H9 (cell line): Measurements from ENCODE around the gene RMI2. TPM values are rescaled to one million over a fixed set of nuclear protein-coding genes. Genes with fewer than 3 reads are reported as not detected.

Experiments used
- DNase-seq: peaks from one replicate; pipeline ENCODE4 v3.0.0-alpha.2; 2017
- H2AFZ ChIP-seq: one replicate; pipeline ENCODE4 v1.6.1; 2013; ENCODE audit warnings: mild to moderate bottlenecking, low read length, control low read depth, moderate library complexity
- H2AK5ac ChIP-seq: 2 replicates; pipeline ENCODE4 v1.6.1; 2013; ENCODE audit warnings: low read length, control low read depth, mixed read lengths; ENCODE audit not compliant: insufficient read length
- H2BK120ac ChIP-seq: one replicate; pipeline ENCODE4 v1.6.1; 2013; ENCODE audit warnings: low read depth, mild to moderate bottlenecking, low read length, control low read depth, inconsistent platforms; ENCODE audit not compliant: poor library complexity, severe bottlenecking
- H2BK12ac ChIP-seq: 2 replicates; pipeline ENCODE4 v1.6.1; 2013; ENCODE audit warnings: low read length, control low read depth, mixed read lengths, low read depth; ENCODE audit not compliant: insufficient read length
- H2BK15ac ChIP-seq: 2 replicates; pipeline ENCODE4 v1.6.1; 2013; ENCODE audit warnings: low read depth, low read length, control low read depth
- H2BK20ac ChIP-seq: one replicate; pipeline ENCODE4 v1.6.1; 2013; ENCODE audit warnings: low read depth, mild to moderate bottlenecking, low read length, control low read depth, inconsistent platforms; ENCODE audit not compliant: poor library complexity, severe bottlenecking
- H2BK5ac ChIP-seq: 2 replicates; pipeline ENCODE4 v1.6.1; 2013; ENCODE audit warnings: low read length, control low read depth, mixed read lengths; ENCODE audit not compliant: insufficient read length
- H3K14ac ChIP-seq: 2 replicates; pipeline ENCODE4 v1.6.1; 2013; ENCODE audit warnings: low read length, control low read depth; ENCODE audit not compliant: insufficient read depth
- H3K18ac ChIP-seq: 2 replicates; pipeline ENCODE4 v1.6.1; 2013; ENCODE audit warnings: low read depth, mild to moderate bottlenecking, mixed read lengths, low read length, control low read depth; ENCODE audit not compliant: insufficient read length
- H3K23ac ChIP-seq: 2 replicates; pipeline ENCODE4 v1.6.1; 2013; ENCODE audit warnings: low read length, control low read depth, mixed read lengths, low read depth; ENCODE audit not compliant: insufficient read length
- H3K23me2 ChIP-seq: 2 replicates; pipeline ENCODE4 v1.6.1; 2013; ENCODE audit warnings: low read depth, mild to moderate bottlenecking, mixed read lengths, low read length, control low read depth; ENCODE audit not compliant: insufficient read length, poor library complexity, severe bottlenecking
- H3K27ac ChIP-seq: 2 replicates; pipeline ENCODE4 v1.5.1; 2013; ENCODE audit warnings: low read length, control low read depth, mixed read lengths, low read depth; ENCODE audit not compliant: insufficient read length
- H3K27me3 ChIP-seq: 2 replicates; pipeline ENCODE4 v1.6.1; 2013; ENCODE audit warnings: low read length, control low read depth, inconsistent platforms; ENCODE audit not compliant: insufficient read depth
- H3K4ac ChIP-seq: 2 replicates; pipeline ENCODE4 v1.6.1; 2013; ENCODE audit warnings: low read depth, mild to moderate bottlenecking, control low read depth, inconsistent platforms, low read length, moderate library complexity
- H3K4me1 ChIP-seq: 2 replicates; pipeline ENCODE4 v1.6.1; 2013; ENCODE audit warnings: low read length, control low read depth, inconsistent platforms; ENCODE audit not compliant: insufficient read depth
- H3K4me2 ChIP-seq: 2 replicates; pipeline ENCODE4 v1.6.1; 2013; ENCODE audit warnings: low read length, control low read depth, mixed read lengths; ENCODE audit not compliant: insufficient read length, insufficient read depth
- H3K56ac ChIP-seq: 2 replicates; pipeline ENCODE4 v1.6.1; 2013; ENCODE audit warnings: low read depth, mild to moderate bottlenecking, mixed read lengths, low read length, control low read depth; ENCODE audit not compliant: insufficient read length
- H3K79me1 ChIP-seq: 2 replicates; pipeline ENCODE4 v1.6.1; 2013; ENCODE audit warnings: low read depth, mild to moderate bottlenecking, moderate library complexity, low read length, control low read depth, inconsistent platforms; ENCODE audit not compliant: insufficient read depth, poor library complexity, severe bottlenecking
- H3K79me2 ChIP-seq: 2 replicates; pipeline ENCODE4 v1.6.1; 2013; ENCODE audit warnings: low read length, control low read depth, inconsistent platforms; ENCODE audit not compliant: insufficient read depth
- H3K9ac ChIP-seq: 2 replicates; pipeline ENCODE4 v1.6.1; 2013; ENCODE audit warnings: low read length, control low read depth, mixed read lengths; ENCODE audit not compliant: insufficient read length; ENCODE audit errors: extremely low read depth
- H3K9me3 ChIP-seq: one replicate; pipeline ENCODE4 v1.6.1; 2013; ENCODE audit warnings: low read depth, low read length, inconsistent platforms; ENCODE audit not compliant: control insufficient read depth
- H3T11ph ChIP-seq: one replicate; pipeline ENCODE4 v1.6.1; 2013; ENCODE audit warnings: mild to moderate bottlenecking, low read length, control low read depth, inconsistent platforms
- H4K20me1 ChIP-seq: one replicate; pipeline ENCODE4 v1.6.1; 2013; ENCODE audit not compliant: control insufficient read depth, insufficient read length, insufficient read depth
- H4K5ac ChIP-seq: 2 replicates; pipeline ENCODE4 v1.6.1; 2013; ENCODE audit warnings: low read depth, mild to moderate bottlenecking, mixed read lengths, low read length, control low read depth; ENCODE audit not compliant: insufficient read length
- H4K8ac ChIP-seq: replicated peaks from 2 replicates; pipeline ENCODE4 v1.6.1; 2013; ENCODE audit warnings: low read length, control low read depth, mixed read lengths, low read depth; ENCODE audit not compliant: insufficient read length
- H4K91ac ChIP-seq: 2 replicates; pipeline ENCODE4 v1.6.1; 2013; ENCODE audit warnings: low read depth, mild to moderate bottlenecking, moderate library complexity, mixed read lengths, low read length, control low read depth; ENCODE audit not compliant: insufficient read length
- H3K27ac Mint-ChIP-seq, 3 experiments: 2 replicates in 2 of 3; 3 replicates in 1 of 3; pipeline ENCODE4 v1.8.0; 2020 to 2021; ENCODE audit warnings: mixed read lengths in 3 of 3, mild to moderate bottlenecking in 1 of 3, moderate library complexity in 1 of 3
- H3K27me3 Mint-ChIP-seq: 2 replicates; pipeline ENCODE4 v1.8.0; 2021; ENCODE audit warnings: low read depth, mild to moderate bottlenecking, moderate library complexity, mixed read lengths
- H3K36me3 Mint-ChIP-seq, 3 experiments: 2 replicates in 2 of 3; 3 replicates in 1 of 3; pipeline ENCODE4 v1.8.0; 2020 to 2021; ENCODE audit warnings: low read depth in 3 of 3, mixed read lengths in 3 of 3; ENCODE audit not compliant: insufficient read depth in 1 of 3
- H3K4me1 Mint-ChIP-seq, 2 experiments: 2 replicates each; pipeline ENCODE4 v1.8.0; 2020; ENCODE audit warnings: mixed read lengths in 2 of 2
- H3K4me3 Mint-ChIP-seq, 2 experiments: 2 replicates in 1 of 2; 3 replicates in 1 of 2; pipeline ENCODE4 v1.8.0; 2020 to 2021; ENCODE audit warnings: mild to moderate bottlenecking in 2 of 2, mixed read lengths in 2 of 2, moderate library complexity in 1 of 2
- H3K9me3 Mint-ChIP-seq, 2 experiments: 2 replicates in 1 of 2; 3 replicates in 1 of 2; pipeline ENCODE4 v1.8.0; 2020; ENCODE audit warnings: mild to moderate bottlenecking in 2 of 2, mixed read lengths in 2 of 2, moderate library complexity in 1 of 2
- WGBS: extraction: QIAGEN DNeasy Blood & Tissue Kit; methylation state at CpG from one replicate; pipeline ENCODE4 v1.1.7; 2013; ENCODE audit warnings: missing lambda C conversion rate, low lambda C conversion rate, mixed read lengths; ENCODE audit not compliant: insufficient read length; ENCODE audit errors: extremely low coverage; 5-methylcytosine and 5-hydroxymethylcytosine counted together
- total RNA-seq: library from RNA; stranded (reverse); gene quantifications from 2 replicates; pipeline ENCODE4 v1.2.1, GENCODE V29; 2021
- TF ChIP-seq, protein P1 (sequence below): fragments of 200-600 bp; sonication (generic); conservative IDR thresholded peaks from 3 replicates; pipeline ENCODE4 v1.8.0; 2021; ENCODE audit warnings: antibody characterized with exemption, mild to moderate bottlenecking

Gene RMI2
- total RNA-seq, 1 experiment from 2014 or later, result 57.6 TPM

DNA sequence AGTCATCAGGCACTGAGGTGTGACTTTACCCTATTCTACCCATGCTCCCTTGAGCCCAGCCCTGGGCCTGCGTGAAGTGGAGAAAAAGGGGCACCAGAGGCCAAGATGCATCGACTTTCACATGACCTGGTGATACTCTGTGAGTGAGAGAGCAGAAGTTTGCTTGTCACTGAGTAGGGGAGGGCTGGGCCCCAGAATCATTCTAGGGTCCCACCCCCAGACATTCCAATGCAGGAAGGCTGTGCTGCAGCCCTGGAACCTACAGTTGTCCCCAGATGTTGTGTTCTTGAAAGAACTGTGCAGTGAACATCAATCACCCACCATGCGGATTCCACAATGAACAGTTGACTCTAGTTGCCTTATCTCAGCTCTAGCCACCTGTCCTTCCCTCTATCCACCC is 6.2 kb upstream of the RMI2 start:
- Histone ChIP-seq H2AFZ (no peak overlapping the region), H3K4me1 (peaks cover 2% of the 10 kb centered on the region; the same call in 1 of the 2 replicates), H3K23ac (no peak overlapping the region), H3K4ac (no peak overlapping the region), H3K79me1 (no peaks in the 10 kb centered on the region), H4K8ac (no peak overlapping the region), H3K27me3 (no peaks in the 10 kb centered on the region), H3K18ac (no peak overlapping the region), H3K4me2 (no peak overlapping the region), H3K14ac (no peak overlapping the region), H3K56ac (no peak overlapping the region), H4K5ac (no peak overlapping the region), H3K79me2 (no peaks in the 10 kb centered on the region), H4K20me1 (no peaks in the 10 kb centered on the region), H3K9me3 (no peaks in the 10 kb centered on the region), H2BK15ac (no peak overlapping the region), H2AK5ac (no peak overlapping the region), H2BK5ac (no peak overlapping the region), H2BK12ac (no peak overlapping the region), H3K23me2 (no peaks in the 10 kb centered on the region), H3K27ac (no peak overlapping the region), H2BK120ac (no peak overlapping the region), H2BK20ac (no peak overlapping the region), H4K91ac (no peak overlapping the region), H3T11ph (no peak overlapping the region), H3K9ac (no peak overlapping the region)
- TF ChIP-seq, protein P1, sequence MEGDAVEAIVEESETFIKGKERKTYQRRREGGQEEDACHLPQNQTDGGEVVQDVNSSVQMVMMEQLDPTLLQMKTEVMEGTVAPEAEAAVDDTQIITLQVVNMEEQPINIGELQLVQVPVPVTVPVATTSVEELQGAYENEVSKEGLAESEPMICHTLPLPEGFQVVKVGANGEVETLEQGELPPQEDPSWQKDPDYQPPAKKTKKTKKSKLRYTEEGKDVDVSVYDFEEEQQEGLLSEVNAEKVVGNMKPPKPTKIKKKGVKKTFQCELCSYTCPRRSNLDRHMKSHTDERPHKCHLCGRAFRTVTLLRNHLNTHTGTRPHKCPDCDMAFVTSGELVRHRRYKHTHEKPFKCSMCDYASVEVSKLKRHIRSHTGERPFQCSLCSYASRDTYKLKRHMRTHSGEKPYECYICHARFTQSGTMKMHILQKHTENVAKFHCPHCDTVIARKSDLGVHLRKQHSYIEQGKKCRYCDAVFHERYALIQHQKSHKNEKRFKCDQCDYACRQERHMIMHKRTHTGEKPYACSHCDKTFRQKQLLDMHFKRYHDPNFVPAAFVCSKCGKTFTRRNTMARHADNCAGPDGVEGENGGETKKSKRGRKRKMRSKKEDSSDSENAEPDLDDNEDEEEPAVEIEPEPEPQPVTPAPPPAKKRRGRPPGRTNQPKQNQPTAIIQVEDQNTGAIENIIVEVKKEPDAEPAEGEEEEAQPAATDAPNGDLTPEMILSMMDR, result no peak
- Mint-ChIP-seq H3K27me3 (no peaks in the 10 kb centered on the region), H3K9me3 (peaks cover 18 to 22% of the 10 kb centered on the region in 2 experiments), H3K4me1 (peaks cover 18% of the 10 kb centered on the region in 2 experiments), H3K4me3 (no peak overlapping the region), H3K27ac (no peak overlapping the region), H3K36me3 (peaks cover 16 to 21% (median 19%) of the 10 kb centered on the region in 3 experiments)
- DNase-seq, result no peak
- no CpG with 5 or more reads among the region's 3 CpGs for WGBS
